HG02759 (cell line): Measurements from ENCODE around the gene TNFRSF4.
"Not testable (repeated sequence)": the region's sequence is repeated elsewhere in the genome, so short reads cannot be mapped to it uniquely, and the experiment has no call there.

Source experiments
- ATAC-seq: cut with Tn5 transposase; IDR thresholded peaks from one replicate; pipeline ENCODE4 v1.9.1; 2021; ENCODE audit warnings: mild to moderate bottlenecking, moderate library complexity; ENCODE audit not compliant: unreplicated experiment

The TNFRSF4 gene

GRCh38 chr1:1204425-1204920, 9.5 kb downstream of the TNFRSF4 start:
- no peak for ATAC-seq

- ATAC-seq: no peak
Observed at GRCh38 chr1:1203561-1204424, 10.2 kb downstream of the TNFRSF4 start.

GRCh38 chr1:1202831-1203560, 11.0 kb downstream of the TNFRSF4 start:
- no peak for ATAC-seq

GRCh38 chr1:1200876-1201810, 12.8 kb downstream of the TNFRSF4 start:
- peak; percentile 50 for ATAC-seq

GRCh38 chr1:1199961-1200875, 13.7 kb downstream of the TNFRSF4 start:
- ATAC-seq: no peak

- ATAC-seq: no peak
Observed at GRCh38 chr1:1199141-1199960, 14.6 kb downstream of the TNFRSF4 start.

GRCh38 chr1:1198423-1199140, 15.4 kb downstream of the TNFRSF4 start:
- no peak for ATAC-seq

GRCh38 chr1:1197551-1198422, 16.2 kb downstream of the TNFRSF4 start:
- no peak for ATAC-seq

GRCh38 chr1:1197188-1197500, 16.8 kb downstream of the TNFRSF4 start:
- no peak for ATAC-seq

- no peak for ATAC-seq
Observed at GRCh38 chr1:1196431-1197187, 17.3 kb downstream of the TNFRSF4 start.

GRCh38 chr1:1195726-1196125, 18.2 kb downstream of the TNFRSF4 start:
- not testable (repeated sequence) for ATAC-seq

- no peak for ATAC-seq
Observed at GRCh38 chr1:1194723-1195122, 19.2 kb downstream of the TNFRSF4 start.

- no peak for ATAC-seq
Observed at GRCh38 chr1:1191734-1192133, 22.2 kb downstream of the TNFRSF4 start.

- ATAC-seq: no peak
Observed at GRCh38 chr1:1189111-1189510, 24.8 kb downstream of the TNFRSF4 start.

- no peak for ATAC-seq
Observed at GRCh38 chr1:1187938-1188337, 26.0 kb downstream of the TNFRSF4 start.

- no peak for ATAC-seq
Observed at GRCh38 chr1:1185101-1185765, 28.7 kb downstream of the TNFRSF4 start.
